ENCODE measurements around the gene BAG5.

The BAG5 gene

GRCh38 chr14:103563844-103564505 lies 1.5 kb upstream of the BAG5 start:
- no peak for DNase-seq

GRCh38 chr14:103563226-103563620 lies 766 bp upstream of the BAG5 start:
- no peak for DNase-seq

DNA sequence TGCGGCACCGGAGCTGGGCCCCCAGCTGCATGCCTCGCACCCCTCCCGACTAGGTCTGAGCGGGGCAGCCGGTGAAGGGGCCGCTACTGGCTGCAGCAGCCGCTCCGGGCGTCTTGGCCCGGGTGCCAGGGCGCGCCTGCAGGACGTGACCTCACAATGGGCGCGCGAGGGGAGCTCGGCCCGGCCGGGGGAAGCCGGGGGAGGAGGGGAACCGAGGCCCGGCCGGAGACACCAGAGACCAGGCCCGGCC lies 353 bp downstream of the BAG5 start:
- no peak for DNase-seq

DNA sequence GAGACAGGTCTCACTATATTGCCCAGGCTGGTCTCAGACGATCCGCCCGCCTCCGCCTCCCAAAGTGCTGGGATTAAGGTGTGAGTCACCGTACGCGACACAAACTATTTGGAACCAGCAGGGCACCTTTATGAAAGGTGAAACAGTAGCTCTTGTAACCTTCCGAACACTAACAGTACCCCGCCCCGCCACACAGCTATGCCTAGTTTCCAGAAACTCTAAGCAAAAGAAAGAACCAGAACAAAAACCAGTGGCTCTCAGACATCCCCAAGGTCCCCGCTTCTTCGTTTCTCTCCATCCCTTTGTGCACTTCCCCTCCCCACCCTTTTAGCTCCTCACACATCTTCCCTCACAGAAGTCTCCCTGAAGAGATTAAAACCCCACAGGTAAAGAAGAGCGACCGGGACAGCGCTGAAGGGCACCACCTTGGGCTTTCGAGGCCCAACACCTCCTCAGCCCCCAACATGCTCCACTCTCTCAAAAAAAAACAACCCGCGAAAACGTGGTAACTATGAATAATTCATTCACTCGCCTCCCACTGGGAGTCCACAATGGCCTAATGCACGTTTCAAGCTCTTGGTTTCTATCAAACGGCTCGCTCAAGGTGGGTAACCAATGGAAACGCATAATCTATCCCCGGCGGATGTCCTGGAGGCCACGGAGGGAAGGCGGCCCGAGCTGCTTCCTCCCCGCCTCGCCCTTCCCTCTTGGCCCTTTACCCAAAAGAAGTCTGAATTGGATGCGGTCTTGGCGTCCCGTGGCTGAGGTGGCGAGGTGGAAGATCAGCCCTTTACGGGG lies 877 bp downstream of the BAG5 start:
- no peak for DNase-seq

DNA sequence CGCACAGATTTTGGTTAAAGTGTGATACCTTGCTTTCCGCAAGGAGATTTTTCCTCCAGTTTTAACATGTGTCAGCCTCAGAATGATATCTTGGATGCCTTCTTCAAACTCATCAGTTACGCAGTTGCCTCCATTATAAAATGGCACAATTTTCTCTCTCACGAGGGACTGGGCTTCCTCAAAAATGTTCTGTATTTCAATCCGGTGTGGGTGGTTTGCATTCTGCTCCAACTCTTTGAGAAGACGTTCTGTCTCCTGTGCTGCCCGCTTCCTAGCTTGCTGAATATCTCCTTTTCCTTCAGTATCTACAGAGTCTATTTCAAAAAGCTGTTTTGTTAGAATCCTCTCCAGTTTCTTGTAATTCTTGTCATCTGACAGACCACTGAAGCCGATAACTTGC lies 1.8 kb downstream of the BAG5 start:
- DNase-seq: no peak

DNA sequence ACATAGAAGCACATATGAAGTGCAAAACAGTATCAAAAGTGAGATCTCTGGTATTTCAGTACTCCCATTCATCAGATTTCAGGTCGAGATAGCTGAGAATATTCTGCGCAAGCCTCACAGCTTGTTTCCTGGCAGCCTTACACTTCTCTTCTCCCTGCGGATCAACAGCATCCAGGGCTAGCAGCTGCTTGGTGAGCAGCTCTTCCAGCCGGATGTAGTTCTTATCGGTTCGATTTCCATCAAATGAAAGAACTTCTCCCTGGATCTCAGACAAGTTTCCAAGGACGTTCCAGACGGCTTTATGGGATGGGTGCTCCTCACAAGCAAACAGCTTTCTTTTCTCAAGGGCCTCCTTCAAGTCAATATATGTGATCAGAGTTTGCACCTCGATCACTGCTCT lies 2.7 kb downstream of the BAG5 start:
- no peak for DNase-seq

DNA sequence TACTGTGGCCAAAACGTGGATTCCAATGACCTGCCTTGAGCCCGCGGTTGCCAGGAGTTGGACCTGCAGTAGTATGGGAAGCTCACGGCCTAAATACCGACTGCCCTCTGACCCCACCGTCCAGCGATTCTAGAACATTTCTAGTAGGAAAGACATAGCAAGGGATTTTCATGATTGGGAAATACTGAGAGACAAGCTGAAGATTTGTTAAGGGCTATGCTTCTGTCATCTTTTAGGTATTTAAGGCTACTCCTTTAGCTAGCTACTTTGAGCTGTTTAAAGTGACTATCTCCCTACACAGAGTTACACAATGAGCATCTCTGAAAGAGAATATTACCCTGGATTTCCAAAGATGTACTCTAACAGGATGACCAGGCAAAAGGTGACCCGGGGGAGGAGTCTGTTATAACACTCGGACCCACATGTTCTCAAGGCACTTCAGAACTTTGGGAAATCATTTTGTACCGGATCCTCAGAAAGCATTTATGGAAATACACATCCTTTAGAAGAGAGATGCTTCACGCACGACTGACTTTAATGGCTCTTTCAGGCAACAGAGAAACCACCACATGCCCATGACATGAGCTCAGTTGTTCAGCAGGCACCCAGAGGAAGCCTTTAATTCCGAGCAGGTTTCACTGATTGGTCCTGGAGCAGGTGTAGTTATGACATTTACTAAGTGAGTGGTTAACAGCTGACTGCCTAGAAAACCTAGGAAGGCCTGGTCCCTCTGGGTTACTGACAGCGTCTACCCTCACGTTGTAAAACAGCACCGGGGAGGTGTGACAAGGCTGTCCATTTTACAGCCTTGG lies 4.2 kb downstream of the BAG5 start:
- DNase-seq: no peak

GRCh38 chr14:103556946-103557758 lies 5.3 kb downstream of the BAG5 start:
- no peak for DNase-seq

DNA sequence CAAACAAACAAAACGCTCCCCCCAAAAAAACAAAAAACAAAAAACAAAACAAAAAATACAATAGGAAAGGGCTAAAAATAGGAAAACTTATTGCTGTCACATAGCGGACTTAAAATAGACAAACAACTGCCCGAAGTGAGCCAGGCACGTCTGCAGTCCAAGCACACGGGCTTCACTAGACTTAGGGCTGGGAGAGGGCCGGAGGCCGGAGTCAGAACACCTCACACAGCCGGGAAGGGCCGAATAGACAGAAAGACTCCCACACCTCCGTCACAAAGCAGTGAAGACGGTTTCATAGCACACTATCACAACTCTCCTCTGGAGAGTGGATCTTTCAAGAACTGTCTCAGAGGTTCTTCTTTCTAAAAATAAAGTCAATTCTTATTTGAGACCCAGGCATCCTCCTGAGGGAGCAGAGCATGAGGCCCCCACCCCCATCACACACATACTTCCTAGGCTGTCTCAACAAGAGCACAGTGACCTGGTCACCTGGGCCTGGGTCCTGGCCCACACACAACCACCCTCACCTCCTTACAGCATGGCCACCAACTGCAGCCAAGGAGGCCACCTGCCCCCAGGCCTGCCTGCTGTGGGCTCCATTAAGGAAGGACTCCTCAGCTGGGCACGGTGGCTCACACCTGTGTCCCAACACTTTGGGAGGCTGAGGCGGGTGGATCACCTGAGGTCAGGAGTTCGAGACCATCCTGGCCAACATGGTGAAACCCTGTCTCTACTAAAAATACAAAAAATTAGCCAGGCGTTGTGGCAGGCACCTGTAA lies 6.7 kb downstream of the BAG5 start:
- no peak for DNase-seq

- no peak for DNase-seq
Measured at GRCh38 chr14:103552846-103553210, 9.6 kb downstream of the BAG5 start.

DNA sequence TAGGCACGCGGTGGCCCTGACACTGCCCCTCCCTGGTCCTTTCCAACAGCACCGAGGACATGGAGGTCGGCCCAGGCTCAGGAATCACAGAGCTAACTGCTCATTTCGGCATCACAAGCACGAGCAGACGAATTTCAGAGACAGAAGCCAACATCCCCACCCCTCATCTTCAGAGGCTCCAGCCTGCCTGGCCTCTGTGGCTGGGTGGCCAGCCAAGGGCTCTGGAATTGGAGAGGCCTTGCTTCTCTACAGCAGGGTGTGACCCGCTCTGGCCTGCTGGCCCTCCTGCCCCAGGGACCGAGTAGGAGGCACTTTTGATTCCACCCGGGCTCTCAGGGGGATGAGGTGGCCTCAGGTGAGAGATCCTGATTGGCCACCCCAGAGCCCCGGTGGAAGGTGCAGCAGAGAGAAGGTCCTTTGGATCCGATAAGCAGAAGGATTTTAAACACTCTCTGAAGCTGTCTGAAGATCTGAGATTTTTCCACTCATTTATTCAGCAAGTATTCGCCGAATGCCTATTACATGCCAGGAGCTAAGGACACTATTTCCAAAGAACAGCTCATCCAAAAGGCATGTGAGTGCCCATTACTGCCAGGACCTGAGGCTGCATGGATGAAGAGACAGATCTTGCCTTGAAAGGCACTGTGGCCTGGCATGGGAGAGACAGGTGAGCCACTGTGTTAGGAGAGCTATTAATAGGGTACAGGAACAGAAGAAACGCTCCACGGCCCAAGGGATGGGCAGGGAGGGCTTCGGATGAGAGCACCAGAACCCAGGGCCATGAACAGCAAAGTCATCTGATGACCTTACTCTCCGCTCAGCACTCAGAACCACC lies 10.2 kb downstream of the BAG5 start:
- no peak for DNase-seq

- no peak for DNase-seq
Measured at GRCh38 chr14:103551338-103551762, 11.1 kb downstream of the BAG5 start.

DNA sequence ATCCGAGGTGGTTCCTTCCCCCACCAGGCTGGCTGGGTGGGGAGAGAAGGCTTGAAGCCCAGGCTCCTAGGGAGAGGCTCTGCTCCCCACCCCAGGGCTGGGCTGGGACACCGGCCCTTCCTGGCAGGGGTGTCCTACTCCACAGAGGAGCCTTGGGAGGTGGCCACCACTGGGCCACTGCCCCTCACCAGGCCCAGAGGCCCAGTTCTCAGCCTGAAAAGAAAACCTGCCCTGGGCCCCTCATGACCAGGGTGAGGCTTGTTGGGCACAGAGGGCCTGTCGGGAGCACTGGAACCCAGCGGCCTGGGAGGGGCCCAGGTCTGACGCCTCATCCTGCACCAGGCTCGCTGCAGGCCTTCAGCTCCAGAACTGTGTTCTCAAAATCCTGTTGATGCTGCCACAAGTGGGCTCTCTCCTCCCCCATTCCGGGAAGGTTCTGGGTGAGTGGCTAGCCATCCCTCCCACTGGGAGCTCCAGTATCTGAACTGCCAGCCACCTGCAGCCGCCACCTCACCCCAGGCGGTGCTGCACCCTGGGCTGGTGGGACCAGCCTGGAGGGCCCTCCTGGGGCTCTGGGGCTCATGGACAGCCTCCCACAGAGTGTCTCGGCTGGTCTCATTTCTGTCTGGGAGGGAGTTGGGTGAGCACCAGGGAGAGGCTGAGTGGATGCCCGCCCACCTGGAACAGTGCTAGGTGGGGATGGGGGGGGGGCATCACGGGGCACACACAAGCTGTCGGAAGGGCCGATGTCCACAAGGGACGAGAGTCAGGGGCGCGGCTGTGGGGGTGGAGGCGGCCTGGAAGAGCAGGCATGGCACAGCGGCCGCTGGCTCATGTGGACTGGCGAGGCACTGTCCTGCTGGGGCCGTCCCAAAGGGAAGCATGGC lies 11.8 kb downstream of the BAG5 start:
- DNase-seq: no peak

DNA sequence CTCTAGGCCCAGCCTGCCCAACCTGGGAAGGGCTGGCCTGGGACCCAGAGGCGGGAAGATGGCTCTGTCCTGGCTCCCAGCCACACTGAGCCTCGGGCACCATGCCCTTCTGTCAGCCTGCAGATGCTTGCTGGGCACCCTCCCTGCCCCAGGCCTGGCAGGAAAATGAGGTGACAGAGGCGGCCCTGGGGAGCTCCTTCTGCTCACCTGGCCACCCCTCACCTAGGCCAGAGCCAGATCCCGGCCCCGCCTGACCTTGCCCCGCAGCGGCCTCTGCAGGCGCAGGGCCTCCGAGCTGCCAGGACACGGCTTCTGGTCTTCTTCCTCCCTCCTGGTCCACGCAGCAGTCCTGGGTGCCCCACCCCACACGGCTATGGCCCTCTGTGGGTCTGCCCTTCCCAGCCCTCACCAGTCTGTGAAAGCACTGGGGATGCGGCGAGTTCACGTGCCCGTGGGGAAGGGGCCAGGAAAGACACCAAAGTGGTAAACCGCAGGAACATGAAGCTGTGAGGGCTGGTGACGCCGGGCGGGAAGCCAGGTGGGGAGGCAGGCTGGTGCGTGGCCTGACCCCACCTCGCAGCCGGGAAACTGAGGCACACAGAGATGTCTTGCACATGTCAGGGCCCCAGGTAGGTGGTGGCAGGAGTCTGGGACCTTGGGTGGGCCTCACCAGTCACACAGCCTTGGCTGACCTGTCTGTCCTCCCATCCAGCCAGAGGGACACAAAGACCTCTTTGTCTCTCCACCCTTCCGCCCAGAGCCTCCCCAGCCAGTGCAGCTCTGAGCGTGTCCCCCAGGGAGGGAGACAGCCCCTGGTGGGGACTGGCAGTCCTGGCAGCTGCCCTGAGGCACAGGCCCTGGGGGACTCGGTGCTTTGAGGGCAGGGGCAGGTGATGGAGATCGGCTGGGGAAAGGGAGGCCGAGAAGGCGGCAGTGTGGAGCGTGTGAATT lies 12.8 kb downstream of the BAG5 start:
- DNase-seq: no peak

DNA sequence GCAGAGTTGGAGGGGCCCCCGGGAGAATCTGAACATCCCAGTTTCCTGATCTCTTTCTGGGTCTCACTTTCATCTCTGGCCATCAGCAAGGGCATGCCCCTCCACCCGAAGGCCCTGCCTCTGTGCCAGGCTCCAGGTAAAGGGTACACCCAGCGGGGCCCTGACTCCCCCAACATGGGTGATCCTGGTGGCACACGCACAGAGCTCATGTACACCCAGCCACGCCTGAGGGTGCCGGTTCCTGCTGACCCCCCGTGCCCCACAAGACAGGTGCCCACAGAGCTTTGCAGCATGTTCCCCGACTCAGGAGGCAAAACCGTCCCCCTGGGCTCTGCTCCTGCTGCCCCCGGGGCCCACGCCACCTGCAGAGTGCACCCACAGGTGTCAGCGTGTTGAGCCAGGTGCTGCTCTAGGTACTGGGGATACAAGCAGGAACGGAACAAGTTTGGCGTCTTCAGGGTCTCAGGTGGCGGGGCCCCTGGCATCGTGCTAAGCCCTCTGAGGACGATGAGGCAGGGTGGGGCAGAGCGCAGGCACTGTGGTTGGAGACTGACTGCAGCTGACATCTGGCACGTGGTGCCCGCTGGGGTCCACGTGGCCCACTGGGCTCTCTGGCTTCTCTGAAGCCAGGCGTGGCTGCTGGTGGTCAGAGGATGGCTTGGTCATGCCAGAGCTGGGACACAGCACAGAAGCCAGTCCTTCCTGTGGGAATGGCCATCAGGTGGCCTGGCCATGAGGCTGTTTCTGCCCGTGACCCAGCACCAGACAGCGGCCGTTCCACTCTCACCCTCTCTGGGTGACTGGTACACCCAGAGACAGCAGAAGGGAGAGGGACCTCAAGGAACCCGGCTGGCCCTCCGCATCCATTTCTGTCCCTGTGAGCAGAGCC lies 13.8 kb downstream of the BAG5 start:
- no peak for DNase-seq

DNA sequence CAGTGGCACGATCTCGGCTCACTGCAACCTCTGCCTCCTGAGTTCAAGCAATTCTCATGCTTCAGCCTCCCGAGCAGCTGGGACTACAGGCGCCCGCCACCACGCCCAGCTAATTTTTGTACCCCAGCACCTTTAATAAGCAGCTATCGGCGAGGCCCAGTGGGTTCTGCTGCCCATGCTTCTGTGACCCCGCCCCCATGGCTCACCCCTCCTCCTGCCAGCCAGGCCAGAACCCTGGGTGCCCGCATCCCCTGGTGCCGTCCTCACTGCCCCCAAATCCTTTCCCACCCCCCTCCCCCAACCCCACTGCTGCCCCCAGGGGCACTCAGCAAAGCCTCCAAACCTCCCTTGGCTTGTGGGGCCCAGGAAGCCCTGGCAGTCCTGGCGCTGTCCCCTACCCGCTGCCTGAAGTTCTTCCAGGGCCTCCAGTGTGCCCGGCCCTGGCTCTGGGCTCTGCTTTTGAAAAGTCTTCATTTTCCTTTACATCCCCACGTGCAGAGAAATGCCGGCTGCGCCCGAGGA lies 14.5 kb downstream of the BAG5 start:
- DNase-seq: no peak

- DNase-seq: no peak
Measured at GRCh38 chr14:103547455-103547940, 15.0 kb downstream of the BAG5 start.

Data from NCI-H1048 (cell line).